Measurements from ENCODE around the gene CFHR4. TPM values are rescaled to one million over a fixed set of nuclear protein-coding genes. Genes with fewer than 3 reads are reported as not detected.

CFHR4 gene
- total and polyA plus RNA-seq, 2 of the 13 experiments (the other 11 are each of a cell fraction or from before 2014, with no cell fraction given) = not detected

- H3K79me2 ChIP-seq (ENCODE audit: insufficient read depth, low read length) = no peaks in the 10 kb centered on the region
- peaks cover 0 to 4% of the 10 kb centered on the region in 2 experiments; a peak in 1 of 5 replicates for H3K27me3 ChIP-seq (ENCODE audit: control insufficient read depth in 1 of 2, insufficient read depth in 2 of 2, low read length in 2 of 2)
- no peaks in the 10 kb centered on the region for H3K9me3 ChIP-seq (ENCODE audit: low read length)
- POLR2A ChIA-PET = no interaction called here
- ATAC-seq (no peak), FAIRE-seq (no peak), DNase-seq (ENCODE audit: low spot score) (no peak)
- no TSS peak for BruUV-seq (replicated peaks)
- intact Hi-C loops (cut with micrococcal nuclease; ENCODE audit: unreplicated experiment) (no loop called here), in situ Hi-C loops (cut with HindIII; ENCODE audit: extremely low pct_ligation_motif_present, low pct_unique_long_range_greater_than_20kb) (no loop called here)
- H2AFZ ChIP-seq (ENCODE audit: low read length) = no peak overlapping the region
- H3K27ac ChIP-seq (ENCODE audit: extremely low read length, insufficient read depth, low read length) = no peak overlapping the region
- no peak overlapping the region for H3K4me3 ChIP-seq (replicated peaks in 1 of 3; ENCODE audit: insufficient read depth in 1 of 3, low read depth in 2 of 3, low read length in 3 of 3)
- CTCF ChIA-PET (ENCODE audit: low intra/inter-chr PET ratio, low total read pairs) = no interaction called here
- H3K36me3 ChIP-seq (replicated peaks in 1 of 2; ENCODE audit: control insufficient read depth in 1 of 2, insufficient read depth in 2 of 2, low read length in 2 of 2) = no peaks in the 10 kb centered on the region
- 39% methylated on average over 4 of the region's 4 CpGs for WGBS (ENCODE audit: low lambda C conversion rate)
- H4K20me1 ChIP-seq (ENCODE audit: insufficient read depth, low read length) = no peaks in the 10 kb centered on the region
- no peak overlapping the region for H3K4me2 ChIP-seq (ENCODE audit: low read depth, low read length)
- TF ChIP-seq IRF9 (CRISPR knock-in tag; IDR thresholded peaks at IDR 0.05; ENCODE audit: borderline replicate concordance) (no peak), ZNF432 (CRISPR knock-in tag; IDR thresholded peaks at IDR 0.05; ENCODE audit: borderline replicate concordance) (no peak), RFX1 (IDR thresholded peaks at IDR 0.05) (no peak), RFXANK (CRISPR knock-in tag; IDR thresholded peaks at IDR 0.05) (no peak), NFAT5 (CRISPR knock-in tag; IDR thresholded peaks at IDR 0.05) (no peak), E2F5 (CRISPR knock-in tag; conservative IDR thresholded peaks at IDR 0.05) (no peak), HMGXB4 (CRISPR knock-in tag; IDR thresholded peaks at IDR 0.05; ENCODE audit: borderline replicate concordance in 1 of 2, low read depth in 1 of 2) (no peak)
- no peaks in the 10 kb centered on the region for H3K4me1 ChIP-seq (ENCODE audit: insufficient read depth, low read length)
- no peak overlapping the region for H3K9ac ChIP-seq (ENCODE audit: insufficient read depth, low read depth, low read length)
These were observed 14.5 kb upstream of the CFHR4 start for GRCh38 chr1:196873385-196873784.

Data from HepG2 (cell line).